ENCODE results near the gene NRROS. TPM values are rescaled to one million over a fixed set of nuclear protein-coding genes. Genes with fewer than 3 reads are reported as not detected.

The NRROS gene
- total RNA-seq, 1 donor from 2014 or later: not detected

DNA sequence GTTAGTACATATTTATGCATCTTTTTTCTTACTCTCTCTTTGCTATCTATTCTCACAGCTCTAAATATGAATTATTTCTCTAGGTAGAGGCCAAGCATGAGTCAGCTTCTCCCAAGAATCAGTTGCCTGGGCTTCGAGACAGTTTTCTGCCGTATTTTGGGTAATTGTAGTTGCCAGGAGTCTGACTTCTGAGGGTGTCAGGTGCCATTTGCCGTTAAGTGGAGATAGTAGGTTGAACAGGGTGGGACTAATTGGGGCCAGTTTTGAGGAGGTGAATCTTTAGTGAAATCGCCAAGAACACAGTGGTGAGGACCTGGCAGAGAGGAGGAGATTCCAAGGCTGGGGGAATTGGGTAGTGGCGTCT lies 7.8 kb upstream of the NRROS start:
- H3K36me3 ChIP-seq (ENCODE audit: control insufficient read depth, insufficient read depth, low read length): no peaks in the 10 kb centered on the region
- TF ChIP-seq, protein P1, sequence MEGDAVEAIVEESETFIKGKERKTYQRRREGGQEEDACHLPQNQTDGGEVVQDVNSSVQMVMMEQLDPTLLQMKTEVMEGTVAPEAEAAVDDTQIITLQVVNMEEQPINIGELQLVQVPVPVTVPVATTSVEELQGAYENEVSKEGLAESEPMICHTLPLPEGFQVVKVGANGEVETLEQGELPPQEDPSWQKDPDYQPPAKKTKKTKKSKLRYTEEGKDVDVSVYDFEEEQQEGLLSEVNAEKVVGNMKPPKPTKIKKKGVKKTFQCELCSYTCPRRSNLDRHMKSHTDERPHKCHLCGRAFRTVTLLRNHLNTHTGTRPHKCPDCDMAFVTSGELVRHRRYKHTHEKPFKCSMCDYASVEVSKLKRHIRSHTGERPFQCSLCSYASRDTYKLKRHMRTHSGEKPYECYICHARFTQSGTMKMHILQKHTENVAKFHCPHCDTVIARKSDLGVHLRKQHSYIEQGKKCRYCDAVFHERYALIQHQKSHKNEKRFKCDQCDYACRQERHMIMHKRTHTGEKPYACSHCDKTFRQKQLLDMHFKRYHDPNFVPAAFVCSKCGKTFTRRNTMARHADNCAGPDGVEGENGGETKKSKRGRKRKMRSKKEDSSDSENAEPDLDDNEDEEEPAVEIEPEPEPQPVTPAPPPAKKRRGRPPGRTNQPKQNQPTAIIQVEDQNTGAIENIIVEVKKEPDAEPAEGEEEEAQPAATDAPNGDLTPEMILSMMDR (IDR thresholded peaks at IDR 0.05; ENCODE audit: insufficient read depth, low read length, severe bottlenecking): no peak
- peaks cover 1% of the 10 kb centered on the region for H3K27me3 ChIP-seq (ENCODE audit: control insufficient read depth, insufficient read depth, low read length)
- DNase-seq (ENCODE audit: low read depth) (no peak), FAIRE-seq (no peak)
- H3K4me3 ChIP-seq (ENCODE audit: low read depth, low read length): peak overlapping the region; percentile 66

DNA sequence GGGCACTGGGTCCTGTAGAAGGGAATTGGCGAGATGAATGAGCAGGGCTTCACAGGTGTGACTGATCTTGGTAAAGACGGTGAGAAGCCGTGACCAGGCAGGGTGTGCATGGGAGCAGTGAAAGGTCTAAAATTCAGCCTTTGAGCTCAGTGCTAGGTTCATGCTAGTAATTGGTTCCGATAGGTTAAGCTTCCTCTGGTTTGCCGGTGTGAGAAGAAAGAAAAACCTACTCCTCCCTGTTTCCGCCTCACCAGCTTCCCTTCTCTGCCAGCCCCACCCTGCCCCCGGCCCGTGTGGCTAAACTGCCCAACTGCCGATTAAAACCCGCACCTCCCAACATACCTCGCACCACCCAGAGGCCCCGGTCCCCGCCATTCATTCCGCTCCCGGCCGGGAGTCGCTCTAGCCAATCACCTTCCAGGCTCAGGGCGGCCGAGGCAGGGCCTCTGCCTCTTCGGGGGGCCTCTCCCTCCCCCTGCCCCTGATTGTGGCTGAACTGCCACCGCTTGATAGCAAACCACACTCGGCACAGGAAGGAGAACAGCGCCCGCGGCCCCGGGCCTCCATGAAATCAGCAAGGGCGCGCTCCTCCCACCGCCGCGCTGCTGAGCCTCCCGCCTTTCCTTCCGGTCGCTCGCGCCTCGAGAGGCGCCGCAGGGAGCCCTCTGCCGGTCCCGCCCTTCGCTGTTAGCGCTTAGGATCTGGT lies 7.3 kb upstream of the NRROS start:
- Histone ChIP-seq H3K27me3 (ENCODE audit: control insufficient read depth, insufficient read depth, low read length) (peaks cover 2% of the 10 kb centered on the region), H3K4me3 (ENCODE audit: low read depth, low read length) (peak overlapping the region; percentile 66), H3K36me3 (ENCODE audit: control insufficient read depth, insufficient read depth, low read length) (no peaks in the 10 kb centered on the region)
- TF ChIP-seq, protein P1 (IDR thresholded peaks at IDR 0.05; ENCODE audit: insufficient read depth, low read length, severe bottlenecking): peak; percentile 53
- DNase-seq (ENCODE audit: low read depth) (peak; percentile 55), FAIRE-seq (no peak)

DNA sequence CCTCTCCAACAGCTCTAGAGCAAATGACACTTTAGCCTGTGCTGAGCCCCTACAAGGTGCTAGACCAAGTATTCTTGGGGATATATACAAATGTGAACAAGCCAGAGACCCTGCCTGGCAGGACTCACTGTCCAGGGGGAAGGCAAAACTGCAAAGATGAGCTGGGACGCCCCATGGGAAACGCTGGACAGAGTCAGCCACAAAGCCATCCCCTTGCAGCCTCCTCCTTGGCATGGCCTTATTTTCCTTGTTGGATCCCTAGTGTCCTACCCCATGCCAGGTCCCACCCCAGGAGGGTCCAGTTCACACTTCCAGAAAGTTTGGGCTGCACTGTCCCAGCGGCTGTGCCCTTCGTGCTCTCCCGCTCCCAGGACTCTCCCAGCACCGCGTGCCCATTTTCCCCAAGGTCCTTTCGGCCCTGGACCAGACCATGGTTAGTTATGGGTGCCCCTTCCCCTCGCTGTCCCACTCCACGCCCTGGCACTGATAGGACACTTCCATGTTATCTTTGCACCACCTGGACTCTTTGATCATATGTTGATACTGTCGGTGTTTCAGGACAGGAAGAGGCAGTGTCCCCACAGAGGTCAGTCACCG lies 5.8 kb upstream of the NRROS start:
- DNase-seq (ENCODE audit: low read depth): no peak
- TF ChIP-seq, protein P1 (IDR thresholded peaks at IDR 0.05; ENCODE audit: insufficient read depth, low read length, severe bottlenecking): no peak
- Histone ChIP-seq H3K4me3 (ENCODE audit: low read depth, low read length) (no peak overlapping the region), H3K36me3 (ENCODE audit: control insufficient read depth, insufficient read depth, low read length) (no peaks in the 10 kb centered on the region), H3K27me3 (ENCODE audit: control insufficient read depth, insufficient read depth, low read length) (peaks cover 2% of the 10 kb centered on the region)
- FAIRE-seq: no peak

DNA sequence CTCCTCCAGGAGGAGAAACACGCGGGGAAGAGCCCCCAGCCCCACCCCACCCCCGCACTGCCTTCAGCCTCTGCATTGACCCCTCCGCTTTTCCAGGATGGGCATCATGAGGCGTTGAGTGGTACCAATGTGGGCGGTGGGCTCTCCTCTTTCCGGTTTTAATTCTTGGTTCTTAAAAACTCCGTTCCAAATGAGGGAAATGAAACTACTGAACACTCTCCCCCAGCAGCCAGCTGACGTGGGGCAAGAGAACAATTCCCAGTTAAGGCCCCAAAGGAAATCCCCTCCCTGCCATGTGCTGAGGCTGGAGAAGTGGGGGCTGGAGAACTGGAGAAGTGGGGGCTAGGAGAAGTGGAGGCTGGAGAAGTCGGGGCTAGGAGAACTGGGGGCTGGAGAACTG lies 5.3 kb upstream of the NRROS start:
- H3K4me3 ChIP-seq (ENCODE audit: low read depth, low read length): no peak overlapping the region

DNA sequence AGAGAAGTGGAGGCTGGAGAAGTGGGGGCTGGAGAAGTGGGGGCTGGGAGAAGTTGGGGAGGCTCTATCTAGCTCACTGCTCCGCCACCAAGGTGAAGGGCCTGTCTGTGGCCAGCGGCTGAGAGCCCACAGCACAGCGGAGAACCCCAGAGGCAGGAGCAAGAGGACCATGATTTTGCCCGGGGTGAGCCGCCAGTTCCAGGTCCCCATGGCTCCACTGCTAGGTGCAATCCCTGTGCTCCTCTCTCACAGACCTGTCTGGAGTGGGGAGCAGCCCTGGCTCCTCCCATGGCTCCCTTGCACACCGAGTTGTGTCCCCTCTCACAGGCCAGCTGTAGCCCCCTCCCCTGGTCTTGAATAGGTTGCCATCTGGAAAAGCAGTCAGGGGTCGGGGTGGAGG lies 4.7 kb upstream of the NRROS start:
- H3K4me3 ChIP-seq (ENCODE audit: low read depth, low read length): no peak overlapping the region
- TF ChIP-seq, protein P1 (IDR thresholded peaks at IDR 0.05; ENCODE audit: insufficient read depth, low read length, severe bottlenecking): no peak
- no peaks in the 10 kb centered on the region for H3K36me3 ChIP-seq (ENCODE audit: control insufficient read depth, insufficient read depth, low read length)
- peaks cover 7% of the 10 kb centered on the region for H3K27me3 ChIP-seq (ENCODE audit: control insufficient read depth, insufficient read depth, low read length)
- no peak for DNase-seq (ENCODE audit: low read depth)
- FAIRE-seq: no peak

More for the DNA sequence above, 5.3 kb upstream of the NRROS start:
- TF ChIP-seq, protein P1 (IDR thresholded peaks at IDR 0.05; ENCODE audit: insufficient read depth, low read length, severe bottlenecking): no peak
- Histone ChIP-seq H3K36me3 (ENCODE audit: control insufficient read depth, insufficient read depth, low read length) (no peaks in the 10 kb centered on the region), H3K27me3 (ENCODE audit: control insufficient read depth, insufficient read depth, low read length) (peaks cover 3% of the 10 kb centered on the region)
- FAIRE-seq: no peak
- DNase-seq (ENCODE audit: low read depth): no peak
